Activated T-helper 9 cell treated with anti-CD3 and anti-CD28 coated beads, Interleukin-2, amount 50 U/mL, for 16 hours (primary cell): ENCODE results near the gene SLC7A7.
"Not testable (repeated sequence)": the region's sequence is repeated elsewhere in the genome, so short reads cannot be mapped to it uniquely, and the experiment has no call there.

Source experiments
- DNase-seq: peaks from one replicate; pipeline ENCODE4 v3.0.0-alpha.2; 2020; ENCODE audit warnings: low read depth

Gene SLC7A7

GRCh38 chr14:22814941-22815713 is at the start of gene SLC7A7:
Gene SLC7A7 (minus strand): TSS chr14:22815435. CDS start chr14:22813398, 2,037 bp downstream.
- DNase-seq, result no peak

- DNase-seq, result no peak
Measured at GRCh38 chr14:22864979-22865378, 49.7 kb upstream of the SLC7A7 start.

- no peak for DNase-seq
Measured at GRCh38 chr14:22861651-22862050, 46.4 kb upstream of the SLC7A7 start.

DNA sequence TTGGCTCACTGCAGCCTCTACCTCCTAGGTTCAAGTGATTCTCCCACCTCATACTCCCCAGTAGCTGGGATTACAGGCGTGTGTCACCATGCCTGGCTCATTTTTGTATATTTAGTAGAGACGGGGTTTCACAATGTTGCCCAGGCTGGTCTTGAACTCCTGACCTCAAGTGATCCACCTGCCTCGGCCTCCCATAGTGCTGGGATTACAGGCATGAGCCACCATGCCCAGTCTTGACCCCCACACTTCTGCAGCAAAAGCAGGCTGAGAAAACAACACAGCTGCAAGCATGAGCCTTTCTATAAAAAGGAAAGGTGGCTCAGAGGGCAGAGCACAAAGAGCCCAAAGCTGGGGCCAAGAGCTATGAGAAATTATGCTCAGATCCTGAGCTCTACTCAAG is 45.1 kb upstream of the SLC7A7 start:
- not testable (repeated sequence) for DNase-seq

- no peak for DNase-seq
Measured at GRCh38 chr14:22856428-22856827, 41.2 kb upstream of the SLC7A7 start.

GRCh38 chr14:22854963-22855724 is 39.9 kb upstream of the SLC7A7 start:
- DNase-seq, result no peak

- not testable (repeated sequence) for DNase-seq
Measured at GRCh38 chr14:22854296-22854695, 39.1 kb upstream of the SLC7A7 start.

- DNase-seq, result peak; percentile 85
Measured at GRCh38 chr14:22852940-22853767, 37.9 kb upstream of the SLC7A7 start.

DNA sequence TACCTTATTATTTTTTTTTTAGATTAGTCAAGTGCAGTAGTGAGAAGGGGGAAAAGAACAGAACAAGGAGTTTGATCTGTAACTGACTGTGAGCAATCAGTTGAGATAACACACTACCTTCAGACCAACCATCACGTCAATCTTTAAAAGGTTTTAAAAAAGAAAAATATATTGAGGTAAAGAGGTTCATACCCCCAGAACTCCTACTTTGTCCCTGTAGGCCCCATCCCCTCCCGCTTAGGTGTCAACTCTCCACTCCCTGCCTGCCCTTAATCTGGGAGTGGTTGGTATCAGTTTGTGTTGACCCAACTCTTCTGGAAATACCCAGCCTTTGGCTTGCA is 37.3 kb upstream of the SLC7A7 start:
- DNase-seq, result no peak

GRCh38 chr14:22852178-22852577 is 36.9 kb upstream of the SLC7A7 start:
- DNase-seq, result not testable (repeated sequence)

DNA sequence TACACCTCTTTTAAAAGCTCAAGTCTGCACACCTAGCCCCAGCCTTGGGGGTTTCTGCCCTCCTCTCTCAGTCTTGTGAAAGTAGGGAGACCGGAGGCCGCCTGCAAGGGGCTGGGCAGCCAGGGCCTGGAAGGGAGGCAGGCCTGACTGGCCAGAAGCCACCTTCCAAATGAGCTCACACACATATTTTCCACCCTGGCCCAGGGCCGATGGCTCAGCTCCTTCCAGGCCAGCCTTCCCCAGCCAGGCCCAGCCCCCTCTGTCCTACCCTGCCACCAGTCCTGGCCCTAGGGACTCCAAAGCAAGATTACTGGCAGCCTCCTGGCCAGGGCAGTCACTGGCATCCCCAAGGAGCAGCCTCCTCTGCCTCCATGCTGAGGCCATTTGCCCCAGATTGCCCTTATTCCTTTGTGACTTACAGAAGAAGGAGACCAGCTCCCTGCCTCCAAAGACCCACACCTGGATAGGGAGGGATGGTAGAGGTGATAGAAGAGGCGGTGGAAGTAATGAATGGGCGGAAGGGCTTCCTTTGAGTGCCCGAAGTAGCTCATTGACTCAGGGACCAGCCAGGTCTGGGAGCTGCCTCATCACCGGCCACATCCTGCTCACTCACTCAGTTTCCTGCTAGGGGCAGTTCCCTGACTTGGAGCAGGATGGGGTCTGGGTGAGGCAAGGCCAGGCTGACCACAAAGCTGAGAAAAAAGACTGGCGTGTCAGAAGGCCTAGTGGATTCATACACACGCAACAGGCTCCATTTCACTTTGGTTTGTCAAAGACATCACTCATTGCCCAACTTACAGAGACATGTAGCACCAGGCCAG is 35.9 kb upstream of the SLC7A7 start:
- no peak for DNase-seq

DNA sequence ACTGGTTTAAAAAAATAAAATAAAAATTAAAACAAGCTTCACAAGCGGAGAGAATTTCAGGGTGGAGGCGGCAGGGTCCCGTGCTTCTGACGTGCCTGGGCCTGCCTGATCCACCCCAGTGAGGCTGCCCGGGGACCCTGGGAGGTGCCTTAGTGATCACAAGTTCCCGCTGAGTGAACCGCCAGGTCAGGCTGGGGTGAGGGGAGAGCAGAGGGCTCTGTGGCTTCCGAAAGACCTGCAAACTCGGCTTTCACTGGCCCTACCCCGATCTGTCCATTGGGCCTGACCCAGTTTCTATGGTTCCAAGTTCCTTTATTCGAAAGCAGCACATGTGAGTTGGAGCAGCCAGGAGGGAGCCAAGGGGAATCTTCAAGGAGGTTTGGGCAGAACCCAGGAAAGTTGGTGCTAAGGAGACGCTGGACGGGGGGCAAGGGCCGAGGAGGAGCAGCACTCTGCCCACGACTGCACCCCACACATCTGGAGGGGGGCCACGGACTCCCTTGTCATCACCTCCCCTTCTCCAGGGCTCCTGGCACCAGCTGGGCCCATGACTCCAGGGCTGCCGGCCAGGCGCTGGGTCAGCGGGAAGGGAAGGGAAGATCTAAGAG is 34.1 kb upstream of the SLC7A7 start:
- DNase-seq, result no peak

- no peak for DNase-seq
Measured at GRCh38 chr14:22848351-22849164, 33.3 kb upstream of the SLC7A7 start.

DNA sequence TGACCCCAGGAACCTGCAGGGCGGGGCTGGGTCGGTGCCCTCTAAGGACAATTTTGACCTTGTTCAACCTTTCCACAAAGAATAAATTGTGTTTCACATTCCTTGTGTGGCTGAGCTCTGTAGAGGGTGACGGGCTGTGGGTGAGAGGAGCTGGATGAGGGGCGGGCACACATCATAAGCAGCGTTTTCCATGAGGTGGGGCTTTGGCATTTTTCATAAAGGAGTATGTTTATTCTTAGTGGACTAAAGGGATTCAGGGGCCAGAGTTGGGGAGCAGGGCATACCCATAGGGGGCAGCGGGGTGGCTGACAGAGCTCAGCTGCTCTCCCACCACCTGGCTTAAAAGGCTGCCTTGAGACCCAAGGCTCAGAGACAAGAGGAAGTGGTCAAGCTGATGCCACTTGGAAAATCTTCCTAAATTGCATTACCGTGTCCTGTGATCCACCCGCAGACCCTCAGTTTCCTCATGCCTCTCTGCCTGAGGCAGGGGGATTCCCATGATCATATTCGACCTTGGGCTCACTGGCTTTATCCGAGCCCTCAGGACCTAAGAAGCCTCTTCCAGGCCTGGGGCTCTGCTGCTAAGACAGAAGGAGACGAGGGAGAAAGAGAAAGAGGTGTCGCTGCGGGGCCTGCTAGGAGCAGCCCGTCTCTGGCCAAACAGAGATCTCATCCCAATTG is 32.6 kb upstream of the SLC7A7 start:
- no peak for DNase-seq

DNA sequence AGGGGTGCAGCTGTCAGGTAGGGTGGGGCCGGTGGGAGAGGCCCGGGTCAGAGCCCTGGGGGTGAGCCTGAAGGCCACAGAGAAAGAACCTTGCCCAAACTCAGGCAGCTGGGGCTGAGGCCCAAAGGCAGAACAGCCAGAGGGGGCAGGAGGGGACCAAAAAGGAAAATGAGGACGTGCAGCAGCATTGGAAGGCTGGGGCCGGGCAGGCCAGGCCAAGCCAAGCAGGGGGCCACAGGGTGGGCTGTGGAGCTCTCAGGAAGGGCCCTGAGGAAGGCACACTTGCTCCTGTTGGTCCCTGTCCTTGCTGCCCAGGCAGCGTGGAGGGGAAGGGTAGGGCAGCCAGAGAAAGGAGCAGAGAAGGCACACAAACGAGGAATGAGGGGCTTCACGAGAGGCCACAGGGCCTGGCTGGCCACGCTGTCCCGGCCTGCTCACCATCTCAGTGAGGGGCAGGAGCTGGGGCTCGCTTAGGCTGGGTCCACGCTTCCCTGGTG is 31.6 kb upstream of the SLC7A7 start:
- no peak for DNase-seq

DNA sequence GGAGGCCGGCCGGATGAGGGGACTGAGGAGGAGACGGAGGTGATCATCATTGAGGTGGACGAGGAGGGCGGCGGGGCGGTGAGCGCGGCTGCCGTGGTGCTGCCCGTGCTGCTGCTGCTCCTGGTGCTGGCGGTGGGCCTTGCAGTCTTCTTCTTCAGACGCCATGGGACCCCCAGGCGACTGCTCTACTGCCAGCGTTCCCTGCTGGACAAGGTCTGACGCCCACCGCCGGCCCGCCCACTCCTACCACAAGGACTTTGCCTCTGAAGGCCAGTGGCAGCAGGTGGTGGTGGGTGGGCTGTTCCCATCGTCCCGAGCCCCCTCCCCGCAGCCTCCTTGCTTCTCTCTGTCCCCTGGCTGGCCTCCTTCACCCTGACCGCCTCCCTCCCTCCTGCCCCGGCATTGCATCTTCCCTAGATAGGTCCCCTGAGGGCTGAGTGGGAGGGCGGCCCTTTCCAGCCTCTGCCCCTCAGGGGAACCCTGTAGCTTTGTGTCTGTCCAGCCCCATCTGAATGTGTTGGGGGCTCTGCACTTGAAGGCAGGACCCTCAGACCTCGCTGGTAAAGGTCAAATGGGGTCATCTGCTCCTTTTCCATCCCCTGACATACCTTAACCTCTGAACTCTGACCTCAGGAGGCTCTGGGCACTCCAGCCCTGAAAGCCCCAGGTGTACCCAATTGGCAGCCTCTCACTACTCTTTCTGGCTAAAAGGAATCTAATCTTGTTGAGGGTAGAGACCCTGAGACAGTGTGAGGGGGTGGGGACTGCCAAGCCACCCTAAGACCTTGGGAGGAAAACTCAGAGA is 30.8 kb upstream of the SLC7A7 start:
- no peak for DNase-seq

DNA sequence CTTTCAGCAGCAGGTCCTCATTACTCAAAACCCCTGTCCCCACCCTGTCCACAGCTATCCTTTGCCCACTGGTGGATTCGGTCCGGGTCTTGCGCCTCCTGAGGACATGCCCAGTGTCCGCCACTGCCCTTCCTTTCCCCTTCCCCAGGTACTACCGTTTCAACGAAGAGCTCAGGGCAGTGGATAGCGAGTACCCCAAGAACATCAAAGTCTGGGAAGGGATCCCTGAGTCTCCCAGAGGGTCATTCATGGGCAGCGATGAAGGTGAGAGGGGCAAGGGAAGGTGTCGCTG is 29.8 kb upstream of the SLC7A7 start:
- no peak for DNase-seq

DNA sequence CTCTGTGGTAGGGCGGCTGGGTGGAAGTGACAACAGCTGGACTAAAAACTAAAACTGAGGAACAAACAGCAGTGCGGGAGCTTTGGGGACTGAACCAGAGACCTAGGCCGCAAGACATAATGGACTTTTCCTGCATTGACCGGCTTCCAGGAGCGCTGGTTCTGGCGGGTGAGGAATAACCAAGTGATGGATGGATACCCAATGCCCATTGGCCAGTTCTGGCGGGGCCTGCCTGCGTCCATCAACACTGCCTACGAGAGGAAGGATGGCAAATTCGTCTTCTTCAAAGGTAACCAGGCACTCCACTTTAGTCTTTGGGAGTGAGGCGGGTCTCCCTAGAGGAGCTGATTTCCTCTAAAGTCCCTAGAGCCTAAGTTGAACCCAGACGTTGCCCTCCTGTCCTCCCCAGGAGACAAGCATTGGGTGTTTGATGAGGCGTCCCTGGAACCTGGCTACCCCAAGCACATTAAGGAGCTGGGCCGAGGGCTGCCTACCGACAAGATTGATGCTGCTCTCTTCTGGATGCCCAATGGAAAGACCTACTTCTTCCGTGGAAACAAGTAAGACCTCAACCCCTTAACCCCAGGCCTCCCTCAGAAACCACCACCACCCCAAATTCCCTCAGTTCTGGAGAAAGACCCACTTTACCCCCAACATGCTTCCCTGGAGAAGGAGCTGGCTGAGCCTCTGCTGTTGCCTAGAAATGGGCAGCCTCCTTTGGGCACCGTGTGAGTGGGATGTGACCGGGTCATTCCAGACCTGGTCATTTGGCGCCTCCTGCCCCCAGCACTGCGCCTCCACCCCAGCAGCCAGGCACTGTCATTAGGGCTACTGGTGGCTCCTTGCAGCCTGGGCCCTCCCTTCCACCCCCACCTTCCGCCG is 29.2 kb upstream of the SLC7A7 start:
- no peak for DNase-seq
